Erythroblast (primary cell): ENCODE results near the gene LGMN.

Experiments
- GATA1 ChIP-seq: IDR thresholded peaks from 2 replicates; pipeline ENCODE4 v1.6.1; 2011; ENCODE audit warnings: low read depth, mild to moderate bottlenecking, control low read depth, low read length, moderate library complexity
- POLR2A ChIP-seq: IDR thresholded peaks from 2 replicates; pipeline ENCODE4 v1.6.1; 2011; ENCODE audit warnings: mild to moderate bottlenecking, low read length

GRCh38 chr14:92677955-92678354, 70.5 kb downstream of the LGMN start:
- TF ChIP-seq POLR2A (no peak), GATA1 (no peak)
